ENCODE data around the gene MYLK.

DNA sequence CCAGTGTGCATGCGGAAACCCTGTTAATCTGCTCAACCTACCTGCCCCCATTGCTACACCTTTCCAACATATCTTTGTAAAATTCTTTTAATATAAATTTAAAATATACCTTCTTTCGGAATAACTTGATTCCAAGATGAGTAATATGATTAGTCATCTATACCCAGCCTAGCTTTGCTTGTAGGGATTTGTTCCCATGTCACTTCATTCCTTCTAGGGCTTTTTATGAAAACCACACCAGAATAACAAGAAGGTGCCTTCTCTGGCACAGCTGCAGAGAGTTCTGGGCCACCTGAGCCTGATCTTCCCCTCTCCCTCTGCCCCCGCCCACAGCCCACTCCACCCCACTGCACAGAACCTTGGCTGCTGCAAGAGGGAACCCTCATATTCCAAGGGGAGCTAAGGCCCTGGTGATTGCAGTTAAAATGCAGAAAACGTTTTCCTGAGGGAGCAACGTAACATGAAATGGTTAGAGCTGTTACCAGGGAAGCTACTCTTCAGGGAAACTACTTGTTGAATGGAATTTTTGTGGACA, 260.7 kb downstream of the MYLK start:
- TF ChIP-seq EP300 (IDR thresholded peaks at IDR 0.05) (no peak), POLR2A (IDR thresholded peaks at IDR 0.05) (no peak)
- TF ChIP-seq, protein P1, sequence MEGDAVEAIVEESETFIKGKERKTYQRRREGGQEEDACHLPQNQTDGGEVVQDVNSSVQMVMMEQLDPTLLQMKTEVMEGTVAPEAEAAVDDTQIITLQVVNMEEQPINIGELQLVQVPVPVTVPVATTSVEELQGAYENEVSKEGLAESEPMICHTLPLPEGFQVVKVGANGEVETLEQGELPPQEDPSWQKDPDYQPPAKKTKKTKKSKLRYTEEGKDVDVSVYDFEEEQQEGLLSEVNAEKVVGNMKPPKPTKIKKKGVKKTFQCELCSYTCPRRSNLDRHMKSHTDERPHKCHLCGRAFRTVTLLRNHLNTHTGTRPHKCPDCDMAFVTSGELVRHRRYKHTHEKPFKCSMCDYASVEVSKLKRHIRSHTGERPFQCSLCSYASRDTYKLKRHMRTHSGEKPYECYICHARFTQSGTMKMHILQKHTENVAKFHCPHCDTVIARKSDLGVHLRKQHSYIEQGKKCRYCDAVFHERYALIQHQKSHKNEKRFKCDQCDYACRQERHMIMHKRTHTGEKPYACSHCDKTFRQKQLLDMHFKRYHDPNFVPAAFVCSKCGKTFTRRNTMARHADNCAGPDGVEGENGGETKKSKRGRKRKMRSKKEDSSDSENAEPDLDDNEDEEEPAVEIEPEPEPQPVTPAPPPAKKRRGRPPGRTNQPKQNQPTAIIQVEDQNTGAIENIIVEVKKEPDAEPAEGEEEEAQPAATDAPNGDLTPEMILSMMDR (IDR thresholded peaks at IDR 0.05): no peak
